Activated T-helper 1 cell treated with anti-CD3 and anti-CD28 coated beads, Interleukin-2, amount 50 U/mL, for 16 hours (primary cell): ENCODE data around the gene SELENOV.

Source experiments
- DNase-seq, 2 donors: peaks; one replicate each; pipeline ENCODE4 v3.0.0-alpha.2; 2020; ENCODE audit warnings: low read depth in 1 of 2, low spot score in 1 of 2

The SELENOV gene

GRCh38 chr19:39557811-39558623 is 43.1 kb downstream of the SELENOV start:
- no peak for DNase-seq

GRCh38 chr19:39558624-39559117 is 43.7 kb downstream of the SELENOV start:
- DNase-seq = no peak

GRCh38 chr19:39563408-39563807 is 48.5 kb downstream of the SELENOV start:
- no peak for DNase-seq

GRCh38 chr19:39566064-39566463 is 51.1 kb downstream of the SELENOV start:
- DNase-seq = no peak

GRCh38 chr19:39568604-39569003 is 53.7 kb downstream of the SELENOV start:
- DNase-seq = no peak
